HCEC 1CT (cell line): ENCODE data around the gene MMP8.
"Not testable (repeated sequence)": the region's sequence is repeated elsewhere in the genome, so short reads cannot be mapped to it uniquely, and the experiment has no call there.

Experiments
- DNase-seq: peaks from one replicate; pipeline ENCODE4 v3.0.0-alpha.2; 2017

Gene MMP8

GRCh38 chr11:102724904-102725500 lies at the start of gene MMP8:
TSS of gene MMP8 (minus strand) at chr11:102724954. CDS start at chr11:102724855, 99 bp downstream.
- peak; percentile 26 for DNase-seq

- no peak for DNase-seq
Measured at GRCh38 chr11:102773386-102773785, 48.6 kb upstream of the MMP8 start.

- DNase-seq: no peak
Measured at GRCh38 chr11:102771351-102771750, 46.6 kb upstream of the MMP8 start.

- no peak for DNase-seq
Measured at GRCh38 chr11:102770191-102770590, 45.4 kb upstream of the MMP8 start.

GRCh38 chr11:102767800-102768199 lies 43.0 kb upstream of the MMP8 start:
- DNase-seq: no peak

- DNase-seq: peak; percentile 27
Measured at GRCh38 chr11:102763440-102763839, 38.7 kb upstream of the MMP8 start.

- peak; percentile 63 for DNase-seq
Measured at GRCh38 chr11:102762361-102762767, 37.6 kb upstream of the MMP8 start.

GRCh38 chr11:102761646-102762238 lies 37.0 kb upstream of the MMP8 start:
- DNase-seq: no peak

GRCh38 chr11:102760344-102761035 lies 35.7 kb upstream of the MMP8 start:
- DNase-seq: peak; percentile 98

GRCh38 chr11:102757823-102758549 lies 33.2 kb upstream of the MMP8 start:
- DNase-seq: peak; percentile 76

- DNase-seq: no peak
Measured at GRCh38 chr11:102753267-102753666, 28.5 kb upstream of the MMP8 start.

- no peak for DNase-seq
Measured at GRCh38 chr11:102751673-102752072, 26.9 kb upstream of the MMP8 start.

GRCh38 chr11:102749101-102749722 lies 24.5 kb upstream of the MMP8 start:
- no peak for DNase-seq

GRCh38 chr11:102746746-102747578 lies 22.2 kb upstream of the MMP8 start:
- DNase-seq: not testable (repeated sequence)

GRCh38 chr11:102734650-102735049 lies 9.9 kb upstream of the MMP8 start:
- DNase-seq: no peak

- peak; percentile 47 for DNase-seq
Measured at GRCh38 chr11:102733232-102733875, 8.6 kb upstream of the MMP8 start.

GRCh38 chr11:102730944-102731343 lies 6.2 kb upstream of the MMP8 start:
- DNase-seq: not testable (repeated sequence)

GRCh38 chr11:102729849-102730815 lies 5.4 kb upstream of the MMP8 start:
- DNase-seq: peak; percentile 20

- DNase-seq: peak; percentile 89
Measured at GRCh38 chr11:102727890-102728289, 3.1 kb upstream of the MMP8 start.

- no peak for DNase-seq
Measured at GRCh38 chr11:102722821-102723220, 1.9 kb downstream of the MMP8 start.
